Measurements from ENCODE around the gene PRPS1. TPM values are rescaled to one million over a fixed set of nuclear protein-coding genes. Genes with fewer than 3 reads are reported as not detected.

The PRPS1 gene
- polyA plus RNA-seq, 1 donor (not counting 4 experiments of a cell fraction or from before 2014, with no cell fraction given) = 48.4 TPM

DNA sequence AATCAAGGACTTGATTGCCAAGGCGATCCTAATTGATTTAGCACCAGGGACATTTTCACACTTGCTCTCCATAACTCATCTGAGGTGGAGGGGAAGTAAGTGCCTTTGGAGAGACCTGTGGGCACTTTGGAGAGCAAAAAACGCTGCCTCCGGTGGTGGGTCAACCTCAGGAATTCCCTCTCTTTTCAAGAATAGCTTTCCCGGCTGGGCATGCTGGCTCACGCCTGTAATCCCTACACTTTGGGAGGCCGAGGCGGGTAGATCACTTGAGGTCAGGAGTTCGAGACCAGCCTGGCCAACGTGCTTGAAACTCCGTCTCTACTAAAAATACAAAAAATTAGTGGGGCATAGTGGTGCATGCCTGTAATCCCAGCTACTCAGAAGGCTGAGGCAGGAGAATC, 49.2 kb downstream of the PRPS1 start:
- peak overlapping the region; percentile 45 for H3K4me2 ChIP-seq (ENCODE audit: control insufficient read depth, extremely low read depth, insufficient read depth, low read depth, low read length)
- H3K27ac ChIP-seq (ENCODE audit: control insufficient read depth, insufficient read depth, low read length) = peak overlapping the region; percentile 88
- FAIRE-seq (peak; percentile 53), DNase-seq (ENCODE audit: low read depth, low spot score) (no peak)
- no peaks in the 10 kb centered on the region for H4K20me1 ChIP-seq (ENCODE audit: control insufficient read depth, extremely low read depth, insufficient read depth, low read length)
- no peaks in the 10 kb centered on the region for H3K79me2 ChIP-seq (ENCODE audit: control insufficient read depth, insufficient read depth, low read length)
- no peak overlapping the region for H2AFZ ChIP-seq (ENCODE audit: control insufficient read depth, low read length)
- dilution Hi-C loops (cut with MboI; ENCODE audit: extremely low pct_ligation_motif_present, low sequenced_read_pairs) = no loop called here
- H3K27me3 ChIP-seq (ENCODE audit: control insufficient read depth, extremely low read depth, insufficient read depth, low read length) = no peaks in the 10 kb centered on the region
- H3K4me3 ChIP-seq (ENCODE audit: control insufficient read depth in 2 of 3, extremely low read depth in 1 of 3, insufficient read depth in 2 of 3, low read depth in 1 of 3, low read length in 3 of 3) = peak overlapping the region in 1 of 3 experiments; percentile 22
- no peaks in the 10 kb centered on the region for H3K36me3 ChIP-seq (ENCODE audit: control insufficient read depth in 2 of 2, extremely low read depth in 1 of 2, insufficient read depth in 2 of 2, low read length in 2 of 2)
- no peak for TF ChIP-seq EZH2 (IDR thresholded peaks at IDR 0.05; ENCODE audit: low read length)
- TF ChIP-seq, protein P1, sequence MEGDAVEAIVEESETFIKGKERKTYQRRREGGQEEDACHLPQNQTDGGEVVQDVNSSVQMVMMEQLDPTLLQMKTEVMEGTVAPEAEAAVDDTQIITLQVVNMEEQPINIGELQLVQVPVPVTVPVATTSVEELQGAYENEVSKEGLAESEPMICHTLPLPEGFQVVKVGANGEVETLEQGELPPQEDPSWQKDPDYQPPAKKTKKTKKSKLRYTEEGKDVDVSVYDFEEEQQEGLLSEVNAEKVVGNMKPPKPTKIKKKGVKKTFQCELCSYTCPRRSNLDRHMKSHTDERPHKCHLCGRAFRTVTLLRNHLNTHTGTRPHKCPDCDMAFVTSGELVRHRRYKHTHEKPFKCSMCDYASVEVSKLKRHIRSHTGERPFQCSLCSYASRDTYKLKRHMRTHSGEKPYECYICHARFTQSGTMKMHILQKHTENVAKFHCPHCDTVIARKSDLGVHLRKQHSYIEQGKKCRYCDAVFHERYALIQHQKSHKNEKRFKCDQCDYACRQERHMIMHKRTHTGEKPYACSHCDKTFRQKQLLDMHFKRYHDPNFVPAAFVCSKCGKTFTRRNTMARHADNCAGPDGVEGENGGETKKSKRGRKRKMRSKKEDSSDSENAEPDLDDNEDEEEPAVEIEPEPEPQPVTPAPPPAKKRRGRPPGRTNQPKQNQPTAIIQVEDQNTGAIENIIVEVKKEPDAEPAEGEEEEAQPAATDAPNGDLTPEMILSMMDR (optimal IDR thresholded peaks at IDR 0.05 in 1 of 3, IDR thresholded peaks at IDR 0.05 in 1 of 3, conservative IDR thresholded peaks at IDR 0.05 in 1 of 3; ENCODE audit: extremely low read depth in 1 of 3, insufficient read depth in 2 of 3, low read length in 3 of 3) = no peak
- peak overlapping the region; percentile 91 for H3K9ac ChIP-seq (ENCODE audit: control insufficient read depth, extremely low read depth, insufficient read depth, low read length)
- H3K9me3 ChIP-seq (ENCODE audit: control insufficient read depth, low read depth, low read length) = no peaks in the 10 kb centered on the region
- H3K4me1 ChIP-seq (ENCODE audit: control insufficient read depth, extremely low read depth, insufficient read depth, low read length) = peaks cover 38% of the 10 kb centered on the region
- H3K9me1 ChIP-seq (ENCODE audit: control insufficient read depth, extremely low read depth, insufficient read depth, low read length) = no peaks in the 10 kb centered on the region

DNA sequence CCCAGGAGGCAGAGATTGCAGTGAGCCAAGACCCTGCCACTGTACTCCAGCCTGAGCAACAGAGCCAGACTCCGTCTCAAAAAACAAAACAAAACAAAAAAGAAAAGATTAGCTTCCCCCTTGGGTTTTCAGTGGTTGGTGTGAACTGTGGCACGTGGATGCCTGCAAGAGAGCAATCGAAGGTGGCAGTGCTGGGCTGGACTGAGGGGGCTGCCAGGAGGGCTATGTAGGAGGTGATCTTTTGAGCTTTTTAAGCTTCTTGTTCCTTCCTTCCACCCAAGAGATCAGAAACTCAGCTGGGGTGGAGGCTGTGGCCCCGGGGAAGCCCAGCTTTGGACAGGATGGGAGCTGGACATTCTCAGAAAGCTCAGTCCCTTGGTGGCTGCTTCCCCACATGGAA, 49.6 kb downstream of the PRPS1 start:
- H3K4me1 ChIP-seq (ENCODE audit: control insufficient read depth, extremely low read depth, insufficient read depth, low read length) = peaks cover 38% of the 10 kb centered on the region
- no peak overlapping the region for H3K4me3 ChIP-seq (ENCODE audit: control insufficient read depth in 2 of 3, extremely low read depth in 1 of 3, insufficient read depth in 2 of 3, low read depth in 1 of 3, low read length in 3 of 3)
- dilution Hi-C loops (cut with MboI; ENCODE audit: extremely low pct_ligation_motif_present, low sequenced_read_pairs) = no loop called here
- TF ChIP-seq EZH2 (IDR thresholded peaks at IDR 0.05; ENCODE audit: low read length) = no peak
- TF ChIP-seq, protein P1 (optimal IDR thresholded peaks at IDR 0.05 in 1 of 3, IDR thresholded peaks at IDR 0.05 in 1 of 3, conservative IDR thresholded peaks at IDR 0.05 in 1 of 3; ENCODE audit: extremely low read depth in 1 of 3, insufficient read depth in 2 of 3, low read length in 3 of 3) = no peak
- H3K79me2 ChIP-seq (ENCODE audit: control insufficient read depth, insufficient read depth, low read length) = no peaks in the 10 kb centered on the region
- no peak overlapping the region for H3K4me2 ChIP-seq (ENCODE audit: control insufficient read depth, extremely low read depth, insufficient read depth, low read depth, low read length)
- no peaks in the 10 kb centered on the region for H3K9me1 ChIP-seq (ENCODE audit: control insufficient read depth, extremely low read depth, insufficient read depth, low read length)
- FAIRE-seq (no peak), DNase-seq (ENCODE audit: low read depth, low spot score) (no peak)
- peak overlapping the region; percentile 91 for H3K9ac ChIP-seq (ENCODE audit: control insufficient read depth, extremely low read depth, insufficient read depth, low read length)
- no peaks in the 10 kb centered on the region for H3K9me3 ChIP-seq (ENCODE audit: control insufficient read depth, low read depth, low read length)
- H3K27me3 ChIP-seq (ENCODE audit: control insufficient read depth, extremely low read depth, insufficient read depth, low read length) = no peaks in the 10 kb centered on the region
- peak overlapping the region; percentile 88 for H3K27ac ChIP-seq (ENCODE audit: control insufficient read depth, insufficient read depth, low read length)
- H3K36me3 ChIP-seq (ENCODE audit: control insufficient read depth in 2 of 2, extremely low read depth in 1 of 2, insufficient read depth in 2 of 2, low read length in 2 of 2) = no peaks in the 10 kb centered on the region
- no peaks in the 10 kb centered on the region for H4K20me1 ChIP-seq (ENCODE audit: control insufficient read depth, extremely low read depth, insufficient read depth, low read length)
- H2AFZ ChIP-seq (ENCODE audit: control insufficient read depth, low read length) = no peak overlapping the region
